Ishikawa (cell line): ENCODE results near the gene EIF5A2.

Source experiments
- CEBPB ChIP-seq: IDR thresholded peaks from 2 replicates; pipeline ENCODE4 v1.6.1; 2012
- CREB1 ChIP-seq: IDR thresholded peaks from 2 replicates; pipeline ENCODE4 v1.6.1; 2012; ENCODE audit warnings: low read depth
- EGR1 ChIP-seq: IDR thresholded peaks from 2 replicates; pipeline ENCODE4 v1.6.1; 2012
- EP300 ChIP-seq: IDR thresholded peaks from 2 replicates; pipeline ENCODE4 v1.6.1; 2012; ENCODE audit warnings: borderline replicate concordance
- FOXM1 ChIP-seq: IDR thresholded peaks from 2 replicates; pipeline ENCODE4 v1.6.1; 2012; ENCODE audit warnings: low read depth, borderline replicate concordance
- MAX ChIP-seq: IDR thresholded peaks from 2 replicates; pipeline ENCODE4 v1.6.1; 2012
- REST ChIP-seq: IDR thresholded peaks from 2 replicates; pipeline ENCODE4 v1.6.1; 2012; ENCODE audit warnings: low read depth, mild to moderate bottlenecking
- TAF1 ChIP-seq: IDR thresholded peaks from 2 replicates; pipeline ENCODE4 v1.6.1; 2012; ENCODE audit warnings: low read depth, mild to moderate bottlenecking
- YY1 ChIP-seq: IDR thresholded peaks from 2 replicates; pipeline ENCODE4 v1.6.1; 2012; ENCODE audit warnings: low read depth
- ZBTB7A ChIP-seq: IDR thresholded peaks from 2 replicates; pipeline ENCODE4 v1.6.1; 2012; ENCODE audit warnings: low read depth

GRCh38 chr3:170907637-170908234 lies 701 bp downstream of the EIF5A2 start:
- TF ChIP-seq EP300: no peak
- no peak for TF ChIP-seq MAX
- TF ChIP-seq ZBTB7A: no peak
- no peak for TF ChIP-seq YY1
- no peak for TF ChIP-seq FOXM1
- no peak for TF ChIP-seq REST
- TF ChIP-seq TAF1: no peak
- no peak for TF ChIP-seq EGR1
- TF ChIP-seq CREB1: no peak
- TF ChIP-seq CEBPB: no peak
